LNCAP (cell line): Measurements from ENCODE around the gene EPB41L4A.

Experiments
- TF ChIP-seq, protein P1 (sequence below): fragments of 450-650 bp; IDR thresholded peaks from 2 replicates; pipeline ENCODE4 v1.5.1; 2017; ENCODE audit warnings: mild to moderate bottlenecking

The EPB41L4A gene

DNA sequence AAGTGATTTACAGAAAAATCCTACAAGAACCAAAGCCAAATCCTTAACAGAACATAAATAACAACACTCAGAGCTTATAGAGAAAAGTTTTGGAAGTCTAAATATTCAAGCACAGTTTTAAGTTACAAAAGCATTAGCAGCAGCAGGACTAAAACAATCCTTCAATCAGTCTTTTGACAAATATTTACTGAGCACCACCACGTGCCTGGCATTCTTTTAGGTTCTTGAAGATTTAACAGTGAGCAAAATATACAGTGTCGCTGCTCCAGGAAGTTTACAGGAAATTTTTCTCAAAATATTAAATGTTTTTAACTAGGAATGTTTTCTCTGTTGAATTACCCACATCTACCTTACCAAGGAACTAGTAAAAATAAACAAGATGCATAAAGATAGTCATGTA is 11.4 kb downstream of the EPB41L4A start:
- TF ChIP-seq, protein P1, sequence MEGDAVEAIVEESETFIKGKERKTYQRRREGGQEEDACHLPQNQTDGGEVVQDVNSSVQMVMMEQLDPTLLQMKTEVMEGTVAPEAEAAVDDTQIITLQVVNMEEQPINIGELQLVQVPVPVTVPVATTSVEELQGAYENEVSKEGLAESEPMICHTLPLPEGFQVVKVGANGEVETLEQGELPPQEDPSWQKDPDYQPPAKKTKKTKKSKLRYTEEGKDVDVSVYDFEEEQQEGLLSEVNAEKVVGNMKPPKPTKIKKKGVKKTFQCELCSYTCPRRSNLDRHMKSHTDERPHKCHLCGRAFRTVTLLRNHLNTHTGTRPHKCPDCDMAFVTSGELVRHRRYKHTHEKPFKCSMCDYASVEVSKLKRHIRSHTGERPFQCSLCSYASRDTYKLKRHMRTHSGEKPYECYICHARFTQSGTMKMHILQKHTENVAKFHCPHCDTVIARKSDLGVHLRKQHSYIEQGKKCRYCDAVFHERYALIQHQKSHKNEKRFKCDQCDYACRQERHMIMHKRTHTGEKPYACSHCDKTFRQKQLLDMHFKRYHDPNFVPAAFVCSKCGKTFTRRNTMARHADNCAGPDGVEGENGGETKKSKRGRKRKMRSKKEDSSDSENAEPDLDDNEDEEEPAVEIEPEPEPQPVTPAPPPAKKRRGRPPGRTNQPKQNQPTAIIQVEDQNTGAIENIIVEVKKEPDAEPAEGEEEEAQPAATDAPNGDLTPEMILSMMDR: no peak

GRCh38 chr5:112407240-112407639 is 11.8 kb downstream of the EPB41L4A start:
- TF ChIP-seq, protein P1: no peak

DNA sequence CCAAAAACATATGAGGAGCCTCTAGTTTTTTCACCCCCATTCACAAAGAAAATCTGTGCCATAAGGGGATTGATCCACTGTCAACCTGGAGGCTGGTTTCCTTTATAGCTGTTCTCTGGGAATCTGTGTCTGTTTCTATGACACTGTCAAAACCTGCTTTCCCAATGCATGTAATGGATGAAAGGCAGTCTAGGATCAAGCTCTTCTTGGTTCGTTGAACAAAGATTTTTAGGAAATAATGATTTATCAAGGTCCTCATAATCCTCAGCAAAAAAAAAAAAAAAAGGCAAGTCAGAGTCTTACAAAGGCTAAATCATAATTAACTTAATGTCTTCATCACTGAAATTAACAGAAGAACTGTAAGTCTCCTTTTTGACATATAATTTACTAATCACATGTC is 16.0 kb downstream of the EPB41L4A start:
- TF ChIP-seq, protein P1: no peak

DNA sequence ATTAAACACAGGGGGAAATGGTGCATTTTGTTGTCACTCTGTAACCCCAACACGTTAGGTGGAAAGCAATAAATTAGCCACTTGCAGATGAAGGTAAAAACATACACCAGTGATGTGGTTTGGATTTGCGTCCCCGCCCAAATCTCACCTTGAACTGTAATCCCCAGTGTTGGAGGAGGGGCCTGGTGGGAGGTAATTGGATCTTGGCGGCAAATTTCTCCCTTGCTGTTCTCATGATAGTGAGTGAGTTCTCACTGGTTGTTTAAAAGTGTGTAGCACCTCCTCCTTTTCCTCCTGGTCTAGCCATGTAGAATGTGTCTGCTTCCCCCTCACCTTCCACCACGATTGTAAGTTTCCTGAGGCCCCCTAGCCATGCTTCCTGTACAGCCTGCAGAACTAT is 17.2 kb downstream of the EPB41L4A start:
- TF ChIP-seq, protein P1: no peak

DNA sequence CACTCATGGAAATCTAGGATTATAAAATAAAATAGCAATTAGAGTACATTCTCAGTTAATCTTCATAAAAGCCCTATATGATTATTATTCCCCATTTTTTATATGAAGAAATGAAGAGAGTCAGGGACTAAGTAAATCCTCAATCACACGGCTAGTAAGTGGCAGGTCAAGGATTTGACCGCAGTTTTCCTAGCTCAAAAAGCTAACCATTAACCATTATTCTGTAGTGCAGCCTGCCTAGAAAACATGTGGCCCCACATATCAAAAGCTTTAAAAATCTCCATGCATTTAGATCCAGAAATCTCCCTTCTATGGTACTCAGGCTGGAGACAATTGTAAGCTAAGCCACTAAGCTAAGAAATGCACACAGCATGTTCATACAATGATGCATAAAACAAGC is 21.4 kb downstream of the EPB41L4A start:
- TF ChIP-seq, protein P1: no peak

- TF ChIP-seq, protein P1: no peak
These were observed 22.6 kb downstream of the EPB41L4A start for GRCh38 chr5:112396430-112396829.

- TF ChIP-seq, protein P1: no peak
These were observed 28.8 kb downstream of the EPB41L4A start for GRCh38 chr5:112390327-112390726.

DNA sequence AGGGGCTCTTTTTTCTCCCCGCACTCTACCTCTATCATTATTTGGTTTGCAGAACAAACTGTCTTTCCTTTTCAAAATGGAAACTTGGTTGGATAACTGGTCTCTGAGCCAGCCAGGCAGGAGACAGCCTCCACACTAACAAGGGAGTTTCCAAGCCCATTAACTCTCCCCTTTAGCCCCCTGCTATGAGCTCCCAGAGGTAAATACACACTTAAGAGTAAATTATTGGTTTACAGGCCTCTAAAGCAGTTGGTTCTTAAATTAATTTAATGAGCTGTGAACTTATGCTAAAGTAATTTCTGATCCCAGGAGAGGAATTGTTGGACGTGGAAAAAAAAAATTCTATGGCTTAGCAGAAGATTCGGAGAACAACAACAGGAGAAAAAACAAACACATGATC is 30.3 kb downstream of the EPB41L4A start:
- TF ChIP-seq, protein P1: no peak
